Thoracic aorta (tissue), 2 donors: ENCODE measurements around the gene KRTAP10-3. TPM values are rescaled to one million over a fixed set of nuclear protein-coding genes. Genes with fewer than 3 reads are reported as not detected.
"Not testable (repeated sequence)": the region's sequence is repeated elsewhere in the genome, so short reads cannot be mapped to it uniquely, and the experiment has no call there.

Experiments used
- ATAC-seq: fragments of 150-250 bp; one replicate; pipeline ENCODE4 v1.8.0; 2017; ENCODE audit warnings: low read depth; ENCODE audit not compliant: insufficient number of reproducible peaks, low FRiP score
- DNase-seq: peaks from one replicate; pipeline ENCODE4 v3.0.0-alpha.2; 2020; ENCODE audit warnings: low spot score
- H3K27ac ChIP-seq, 2 donors: fragments of 200-600 bp; sonication (generic); 1 replicate in 1 of 2; 2 replicates in 1 of 2; pipeline ENCODE4 v1.5.1; 2016; ENCODE audit warnings: mild to moderate bottlenecking in 2 of 2, moderate library complexity in 2 of 2
- H3K27me3 ChIP-seq: fragments of 200-600 bp; sonication (generic); replicated peaks from 2 replicates; pipeline ENCODE4 v1.6.0; 2016; ENCODE audit warnings: mild to moderate bottlenecking; ENCODE audit not compliant: insufficient read depth
- H3K36me3 ChIP-seq: fragments of 200-600 bp; sonication (generic); one replicate; pipeline ENCODE4 v1.5.1; 2016
- H3K4me1 ChIP-seq, 2 donors: fragments of 200-600 bp; sonication (generic); 1 replicate in 1 of 2; 2 replicates in 1 of 2; pipeline versions ENCODE4 v1.5.1 to v1.6.0; 2016; ENCODE audit warnings: low read depth in 2 of 2, mild to moderate bottlenecking in 1 of 2; ENCODE audit not compliant: control insufficient read depth in 1 of 2
- H3K4me3 ChIP-seq: fragments of 200-600 bp; sonication (generic); 2 replicates; pipeline ENCODE4 v1.5.1; 2016; ENCODE audit warnings: mild to moderate bottlenecking
- H3K9me3 ChIP-seq: fragments of 200-600 bp; sonication (generic); 2 replicates; pipeline ENCODE4 v1.5.1; 2016
- CTCF ChIP-seq: fragments of 200-600 bp; sonication (generic); IDR thresholded peaks from one replicate; pipeline ENCODE4 v1.5.1; 2019; ENCODE audit warnings: antibody characterized with exemption
- total RNA-seq, 2 donors: library from RNA; depleted of rRNA; stranded (reverse); fragments of >200 nt; gene quantifications; one replicate each; pipeline versions ENCODE4 v1.1.0 to v1.2.3, GENCODE V29; 2016

The KRTAP10-3 gene
- total RNA-seq, 2 donors from 2014 or later, result not detected

DNA sequence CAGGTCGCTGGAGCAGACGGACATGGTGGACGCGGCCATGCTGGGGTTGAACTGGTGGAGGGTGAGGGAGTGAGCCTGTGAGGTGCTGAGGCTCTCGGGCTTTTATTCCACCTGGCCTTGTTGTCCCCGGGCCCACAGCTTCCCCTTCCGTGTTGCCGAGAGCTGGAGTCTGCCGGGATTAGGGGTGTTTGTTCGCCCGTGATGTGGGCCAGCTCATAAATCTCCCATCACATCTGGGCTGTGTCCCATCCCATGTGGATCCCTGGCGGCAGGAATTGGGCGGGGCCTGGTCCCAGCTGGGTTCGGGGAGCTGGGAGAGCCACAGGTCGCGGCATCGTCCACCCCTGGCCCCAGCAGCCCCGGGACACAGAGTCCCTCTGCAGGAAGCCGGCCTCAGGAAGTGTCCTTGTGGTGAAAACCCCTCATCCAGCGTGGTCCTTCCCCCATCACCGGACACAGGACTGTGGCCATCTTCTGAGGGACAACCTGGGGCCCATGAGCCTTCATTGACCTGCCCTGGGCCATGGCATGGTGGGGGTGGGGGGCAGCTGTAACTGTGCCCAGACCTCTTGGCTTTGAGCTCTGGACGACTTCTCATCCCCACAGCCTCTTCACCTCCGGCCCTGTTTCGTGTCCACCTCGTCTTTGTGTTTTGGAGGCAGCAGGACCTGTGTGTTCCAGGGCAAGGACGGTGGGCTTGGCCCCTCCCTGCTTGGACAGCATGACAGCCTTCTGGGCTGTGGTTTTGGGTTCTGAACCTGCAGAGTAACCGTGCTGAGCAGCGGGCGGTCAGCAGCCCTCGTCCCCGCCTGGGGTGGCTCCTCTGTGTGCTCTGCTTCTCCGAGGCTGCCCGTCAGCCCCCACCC is 34.1 kb upstream of the KRTAP10-3 start, which contains the start of gene KRTAP10-6:
TSS of gene KRTAP10-6 (minus strand) at position 60 of the 866 bp plus-strand sequence. CDS start at position 39, 21 bp downstream.
- H3K27ac ChIP-seq, result no peak within 1 kb of the TSS
- no peaks in the 10 kb centered on the region for H3K9me3 ChIP-seq
- no peaks in the 10 kb centered on the region for H3K4me1 ChIP-seq
- H3K4me3 ChIP-seq, result no peak within 1 kb of the TSS
- no peaks in the 10 kb centered on the region for H3K36me3 ChIP-seq
- DNase-seq (no peak), ATAC-seq (no peak)
- H3K27me3 ChIP-seq, result no peaks in the 10 kb centered on the region
- no peak for TF ChIP-seq CTCF

- H3K9me3 ChIP-seq, DNase-seq, ATAC-seq, H3K4me3 ChIP-seq, H3K27me3 ChIP-seq, H3K36me3 ChIP-seq, H3K27ac ChIP-seq, H3K4me1 ChIP-seq: not testable (repeated sequence)
Measured at GRCh38 chr21:44591801-44592130, 33.2 kb upstream of the KRTAP10-3 start.

DNA sequence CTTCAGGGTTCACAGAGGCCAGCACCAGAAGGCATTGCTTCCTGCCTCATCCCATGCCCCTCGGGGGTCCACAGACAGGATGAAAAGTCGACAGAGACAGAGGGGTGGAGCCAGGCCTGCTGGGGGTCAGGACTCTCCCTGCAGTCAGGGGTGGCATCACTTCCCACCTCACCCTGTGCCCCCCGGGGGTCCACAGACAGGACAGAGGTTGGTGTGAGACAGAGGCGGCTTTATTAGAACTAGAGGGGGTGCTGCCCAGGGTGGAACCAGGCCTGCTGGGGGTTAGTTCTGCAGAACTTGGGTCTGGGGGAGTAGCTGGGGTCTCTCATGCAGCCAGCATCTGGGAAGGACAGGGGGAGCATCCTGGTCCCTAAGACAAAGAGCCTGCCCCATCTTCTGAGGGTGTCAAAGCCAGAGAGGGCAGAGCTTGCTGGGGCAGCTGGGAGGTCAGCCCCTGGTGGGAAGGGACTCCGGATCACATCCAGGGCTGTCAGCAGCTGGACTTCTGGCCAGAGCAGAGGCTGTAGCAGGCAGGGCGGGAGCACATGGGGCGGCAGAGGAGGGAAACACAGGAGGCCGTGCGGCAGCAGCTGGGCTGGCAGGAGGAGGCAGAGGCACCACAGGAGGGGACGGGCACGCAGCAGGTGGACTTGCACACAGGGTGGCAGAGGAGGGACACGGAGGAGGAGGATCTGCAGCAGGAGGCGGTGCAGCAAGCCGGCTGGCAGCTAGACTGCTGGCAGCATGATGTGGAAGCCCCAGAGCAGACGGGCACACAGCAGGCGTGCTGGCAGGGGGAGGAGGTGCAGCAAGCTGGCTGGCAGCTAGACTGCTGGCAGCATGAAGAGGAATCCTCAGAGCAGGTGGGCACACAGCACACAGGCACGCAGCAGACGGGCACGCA is 32.6 kb upstream of the KRTAP10-3 start:
- H3K36me3 ChIP-seq, H3K27me3 ChIP-seq, H3K4me1 ChIP-seq, H3K27ac ChIP-seq, H3K9me3 ChIP-seq, H3K4me3 ChIP-seq, DNase-seq, ATAC-seq: not testable (repeated sequence)

DNA sequence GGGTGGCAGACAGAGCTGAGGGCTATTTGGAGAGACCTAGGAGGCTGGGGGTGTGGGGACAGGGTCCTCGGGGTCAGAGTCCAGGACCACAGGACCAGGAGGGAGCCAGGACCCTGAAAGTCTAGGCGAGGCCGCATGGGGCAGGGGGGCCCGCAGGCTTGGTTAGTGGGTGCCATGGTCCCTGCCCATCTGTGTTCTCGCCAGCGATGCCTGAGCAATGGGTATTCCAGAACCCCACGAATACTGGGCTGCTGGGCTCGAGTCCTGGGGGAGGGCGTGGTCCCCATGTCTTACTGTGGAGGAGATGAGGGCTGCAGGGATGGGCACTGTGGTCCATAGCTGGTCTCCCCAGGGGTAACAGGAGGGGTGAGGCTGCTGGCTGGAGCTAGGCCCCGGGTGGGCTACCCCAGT is 31.7 kb upstream of the KRTAP10-3 start:
- TF ChIP-seq CTCF, result no peak
- Histone ChIP-seq H3K36me3 (no peaks in the 10 kb centered on the region), H3K27me3 (no peaks in the 10 kb centered on the region), H3K4me1 (no peaks in the 10 kb centered on the region), H3K4me3 (no peak overlapping the region), H3K27ac (no peak overlapping the region), H3K9me3 (no peaks in the 10 kb centered on the region)
- ATAC-seq (no peak), DNase-seq (no peak)

DNA sequence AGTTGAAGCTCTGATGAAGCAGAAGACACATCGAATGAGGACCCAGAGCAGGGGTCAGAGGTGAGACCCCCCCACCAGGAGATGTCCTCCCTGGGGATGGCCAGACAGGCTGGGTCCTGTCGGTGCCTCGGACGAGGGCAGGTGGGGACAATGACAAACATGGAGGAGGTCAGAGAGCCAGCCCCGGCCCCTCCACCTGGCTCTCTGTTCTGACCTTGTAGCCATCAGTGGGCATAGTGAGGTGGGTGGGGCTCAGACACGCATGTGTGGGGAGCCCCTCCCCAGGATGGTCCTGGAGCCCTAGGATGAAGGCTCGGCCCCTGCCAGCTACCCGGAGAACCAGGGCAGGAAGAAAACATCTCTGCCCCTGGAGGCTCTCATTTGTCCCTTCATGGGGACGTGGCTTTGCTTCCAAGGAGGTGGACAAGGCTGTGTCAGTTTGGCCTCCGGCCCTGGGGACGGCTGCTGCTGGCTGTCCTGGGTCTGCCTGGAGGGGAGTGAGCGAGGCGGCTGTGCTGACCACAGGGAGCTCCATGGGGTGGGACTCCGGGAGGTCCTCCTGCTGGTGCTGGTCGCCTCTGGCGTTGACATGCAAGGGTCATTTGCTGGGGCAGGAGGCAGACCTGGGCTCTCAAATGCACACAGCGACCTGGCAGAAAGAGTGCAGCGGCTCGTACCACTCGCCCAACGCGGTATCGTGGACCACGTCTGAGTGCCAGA is 31.2 kb upstream of the KRTAP10-3 start:
- Histone ChIP-seq H3K27ac (no peak overlapping the region), H3K4me3 (no peak overlapping the region), H3K4me1 (no peaks in the 10 kb centered on the region), H3K36me3 (no peaks in the 10 kb centered on the region), H3K9me3 (no peaks in the 10 kb centered on the region), H3K27me3 (no peaks in the 10 kb centered on the region)
- no peak for DNase-seq
- ATAC-seq, result no peak
- TF ChIP-seq CTCF, result no peak
